GM04503 (cell line): ENCODE measurements around the gene MSH3.

Experiments
- DNase-seq: peaks from one replicate; pipeline ENCODE4 v3.0.0-alpha.2; 2012; ENCODE audit warnings: low read depth

Gene MSH3

GRCh38 chr5:80905405-80905804 lies 251.0 kb downstream of the MSH3 start:
- no peak for DNase-seq

GRCh38 chr5:80912479-80912878 lies 258.0 kb downstream of the MSH3 start:
- DNase-seq: no peak

- DNase-seq: no peak
Measured at GRCh38 chr5:80915716-80916115, 261.3 kb downstream of the MSH3 start.

- DNase-seq: no peak
Measured at GRCh38 chr5:80916676-80917075, 262.2 kb downstream of the MSH3 start.

GRCh38 chr5:80917631-80918030 lies 263.2 kb downstream of the MSH3 start:
- DNase-seq: peak; percentile 21

- no peak for DNase-seq
Measured at GRCh38 chr5:80919678-80920196, 265.3 kb downstream of the MSH3 start.

GRCh38 chr5:80920333-80920732 lies 265.9 kb downstream of the MSH3 start:
- no peak for DNase-seq

GRCh38 chr5:80921026-80921425 lies 266.6 kb downstream of the MSH3 start:
- no peak for DNase-seq

GRCh38 chr5:80925931-80926330 lies 271.5 kb downstream of the MSH3 start:
- no peak for DNase-seq
